Transverse colon (tissue), 4 donors: Measurements from ENCODE around the gene DHX58. TPM values are rescaled to one million over a fixed set of nuclear protein-coding genes. Genes with fewer than 3 reads are reported as not detected.
A peak's percentile ranks its signal among the peaks of the same experiment; 100 is the strongest.
"Not testable (repeated sequence)": the region's sequence is repeated elsewhere in the genome, so short reads cannot be mapped to it uniquely, and the experiment has no call there.

ENCODE experiments used
- DNase-seq: peaks from one replicate; pipeline ENCODE4 v3.0.0-alpha.2; 2019
- H3K27ac ChIP-seq, 4 donors: fragments of 200-600 bp; sonication (generic); 2 replicates each; pipeline ENCODE4 v1.5.1; 2016 to 2018; ENCODE audit warnings: inconsistent platforms in 4 of 4
- H3K27me3 ChIP-seq: fragments of 200-600 bp; sonication (generic); 2 replicates; pipeline ENCODE4 v1.5.1; 2017; ENCODE audit warnings: inconsistent platforms
- H3K36me3 ChIP-seq, 4 donors: fragments of 200-600 bp; sonication (generic); 2 replicates each; pipeline ENCODE4 v1.5.1; 2017 to 2019; ENCODE audit warnings: inconsistent platforms in 4 of 4
- H3K4me1 ChIP-seq, 4 donors: fragments of 200-600 bp; sonication (generic); 2 replicates each; pipeline ENCODE4 v1.5.1; 2017 to 2020; ENCODE audit warnings: inconsistent platforms in 4 of 4
- H3K4me3 ChIP-seq, 4 donors: fragments of 200-600 bp; sonication (generic); 1 replicate in 1 of 4; 2 replicates in 3 of 4; pipeline versions ENCODE4 v1.5.1 to v1.6.1; 2017 to 2019; ENCODE audit warnings: inconsistent platforms in 4 of 4
- H3K9me3 ChIP-seq, 2 donors: fragments of 200-600 bp; sonication (generic); 2 replicates each; pipeline ENCODE4 v1.5.1; 2017 to 2019; ENCODE audit warnings: inconsistent platforms in 2 of 2
- CTCF ChIP-seq, 5 experiments: fragments of 200-600 bp in 3 of 5; fragments of 450-650 bp in 2 of 5; sonication (generic) in 3 of 5; IDR thresholded peaks; 1 replicate in 2 of 5; 2 replicates in 3 of 5; pipeline ENCODE4 v1.5.1; 2016 to 2017; ENCODE audit warnings: antibody characterized with exemption in 5 of 5, inconsistent platforms in 3 of 5, mild to moderate bottlenecking in 2 of 5, moderate library complexity in 1 of 5
- EP300 ChIP-seq: sonication (generic); formaldehyde crosslinking; IDR thresholded peaks from one replicate; pipeline ENCODE4 v1.6.1; 2017; ENCODE audit warnings: antibody characterized with exemption, low read depth
- POLR2A ChIP-seq: fragments of 450-650 bp; IDR thresholded peaks from one replicate; pipeline ENCODE4 v1.6.1; 2016; ENCODE audit warnings: antibody characterized with exemption, mild to moderate bottlenecking, moderate library complexity
- POLR2AphosphoS5 ChIP-seq, 3 donors: sonication (generic); formaldehyde crosslinking; IDR thresholded peaks; one replicate each; pipeline ENCODE4 v1.6.1; 2016; ENCODE audit warnings: antibody characterized with exemption in 3 of 3
- WGBS, 2 donors: methylation state at CpG; one replicate each; pipeline ENCODE4 v1.1.5; 2018; ENCODE audit warnings: low coverage in 1 of 2; 5-methylcytosine and 5-hydroxymethylcytosine counted together
- in situ Hi-C, 4 donors: fragments of 200-750 bp; cut with MboI; loops; one replicate each; pipeline versions ENCODE4 v1.15.0 to v1.15.1; 2017; ENCODE audit warnings: low sequenced_read_pairs in 3 of 4, low pct_ligation_motif_present in 1 of 4, low pct_unique_long_range_greater_than_20kb in 1 of 4
- intact Hi-C: fragments of 100-400 bp; cut with DNase I; formaldehyde crosslinking; loops from one replicate; pipeline ENCODE4 v1.15.1; 2023; ENCODE audit warnings: low total_unique reads
- total RNA-seq, 4 donors: library from RNA; depleted of rRNA; stranded (reverse); fragments of >200 nt; gene quantifications; one replicate each; pipeline ENCODE4 v1.1.0, GENCODE V29; 2016

Gene DHX58
- total RNA-seq, 4 donors from 2014 or later: 4.6 to 14.6 (median 12.8) TPM

- Histone ChIP-seq H3K27ac (peak overlapping the region; percentile 75 to 92 (median 88)), H3K4me3 (peak overlapping the region; percentile 79 to 91 (median 88)), H3K27me3 (no peaks in the 10 kb centered on the region), H3K36me3 (peaks cover 0 to 3% (median 0%) of the 10 kb centered on the region in 4 donors), H3K4me1 (peaks cover 14 to 39% (median 22%) of the 10 kb centered on the region in 4 donors), H3K9me3 (no peaks in the 10 kb centered on the region)
- intact Hi-C loops: no loop called here
- WGBS, 2 donors: 5 to 6% methylated on average over 8 to 15 of the region's 15 CpGs
- DNase-seq: no peak
- TF ChIP-seq EP300 (no peak), CTCF (IDR thresholded peaks at IDR 0.05) (no peak)
- in situ Hi-C loops: no loop called here
Measured at GRCh38 chr17:42153919-42154742, 41.6 kb upstream of the DHX58 start.

- Histone ChIP-seq H3K4me3 (no peak overlapping the region), H3K36me3 (peaks cover 0 to 11% (median 2%) of the 10 kb centered on the region in 4 donors), H3K27ac (no peak overlapping the region), H3K9me3 (no peaks in the 10 kb centered on the region), H3K27me3 (no peaks in the 10 kb centered on the region), H3K4me1 (peaks cover 0 to 34% (median 5%) of the 10 kb centered on the region in 4 donors)
- in situ Hi-C loops: no loop called here
- no peak for DNase-seq
- intact Hi-C loops: no loop called here
- 84 to 93% methylated on average over 6 to 13 of the region's 13 CpGs for WGBS, 2 donors
- no peak for TF ChIP-seq CTCF (IDR thresholded peaks at IDR 0.05)
- TF ChIP-seq POLR2AphosphoS5 (IDR thresholded peaks at IDR 0.05): no peak
- TF ChIP-seq POLR2A: no peak
- no peak for TF ChIP-seq EP300
Measured at GRCh38 chr17:42146911-42147607, 34.5 kb upstream of the DHX58 start.

GRCh38 chr17:42143138-42143537 lies 30.6 kb upstream of the DHX58 start:
- peaks cover 2 to 33% (median 12%) of the 10 kb centered on the region in 4 donors for H3K4me1 ChIP-seq
- H3K27ac ChIP-seq, intact Hi-C loops, DNase-seq, H3K27me3 ChIP-seq, in situ Hi-C loops, H3K4me3 ChIP-seq, H3K9me3 ChIP-seq: not testable (repeated sequence)
- peaks cover 0 to 10% (median 4%) of the 10 kb centered on the region in 4 donors for H3K36me3 ChIP-seq
- 71 to 87% methylated on average over 3 to 4 of the region's 4 CpGs for WGBS, 2 donors

- no peak for DNase-seq
- intact Hi-C loops (no loop called here), in situ Hi-C loops (no loop called here)
- Histone ChIP-seq H3K27ac (no peak overlapping the region), H3K9me3 (no peaks in the 10 kb centered on the region), H3K4me3 (no peak overlapping the region), H3K36me3 (peaks cover 0 to 10% (median 4%) of the 10 kb centered on the region in 4 donors), H3K27me3 (no peaks in the 10 kb centered on the region), H3K4me1 (peaks cover 4 to 40% (median 16%) of the 10 kb centered on the region in 4 donors)
- no peak for TF ChIP-seq CTCF (IDR thresholded peaks at IDR 0.05)
- no peak for TF ChIP-seq POLR2AphosphoS5 (IDR thresholded peaks at IDR 0.05)
- TF ChIP-seq POLR2A: no peak
- TF ChIP-seq EP300: no peak
- 83 to 86% methylated on average over 4 to 7 of the region's 7 CpGs for WGBS, 2 donors
Measured at GRCh38 chr17:42142371-42142896, 29.9 kb upstream of the DHX58 start.
